ENCODE results near the gene UBXN4. TPM values are rescaled to one million over a fixed set of nuclear protein-coding genes. Genes with fewer than 3 reads are reported as not detected.

The UBXN4 gene
- total and polyA plus RNA-seq, 2 donors (not counting 1 experiment from before 2014, with no cell fraction given): 78.8 to 108 TPM

DNA sequence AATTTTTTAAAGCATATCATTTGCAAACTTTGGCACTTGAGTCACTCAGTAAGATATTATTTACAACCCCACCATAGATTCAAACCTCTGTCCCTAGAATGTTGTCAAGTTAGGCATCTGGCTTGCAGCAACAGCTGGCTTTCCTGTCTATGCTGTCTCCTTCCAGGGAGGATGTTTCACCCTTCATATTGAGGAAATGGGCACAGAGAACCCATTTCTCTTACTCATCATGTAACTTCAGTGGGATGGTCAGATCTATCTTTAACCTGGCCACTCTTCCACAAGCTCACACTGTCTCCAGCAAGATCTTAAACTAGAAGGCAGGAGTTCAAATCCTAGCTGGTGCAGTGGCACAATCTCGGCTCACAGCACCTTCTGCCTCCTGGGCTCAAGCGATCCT lies 79.5 kb downstream of the UBXN4 start:
- Histone ChIP-seq H3K36me3 (ENCODE audit: control insufficient read depth, insufficient read depth, low read length) (no peaks in the 10 kb centered on the region), H3K4me1 (ENCODE audit: control insufficient read depth, extremely low read depth, insufficient read depth, low read length) (no peaks in the 10 kb centered on the region), H3K4me2 (ENCODE audit: extremely low read depth, insufficient read depth, low read length) (no peak overlapping the region), H3K27me3 (ENCODE audit: control insufficient read depth, insufficient read depth, low read length) (no peaks in the 10 kb centered on the region), H3K9ac (ENCODE audit: insufficient read depth, low read length) (no peak overlapping the region), H3K9me3 (ENCODE audit: control insufficient read depth, insufficient read depth, low read depth, low read length) (no peaks in the 10 kb centered on the region), H3K27ac (ENCODE audit: insufficient read depth, low read length) (no peak overlapping the region), H3K79me2 (ENCODE audit: control insufficient read depth, insufficient read depth, low read length) (no peaks in the 10 kb centered on the region), H3K4me3 (replicated peaks in 1 of 4; ENCODE audit: control extremely low read depth in 1 of 4, insufficient read depth in 1 of 4, low read depth in 3 of 4, low read length in 4 of 4) (no peak overlapping the region), H4K20me1 (ENCODE audit: control insufficient read depth, extremely low read depth, insufficient read depth, low read length) (no peaks in the 10 kb centered on the region), H2AFZ (ENCODE audit: low read length) (no peak overlapping the region)
- DNase-seq (ENCODE audit: low read depth in 2 of 2): no peak
- TF ChIP-seq, protein P1, sequence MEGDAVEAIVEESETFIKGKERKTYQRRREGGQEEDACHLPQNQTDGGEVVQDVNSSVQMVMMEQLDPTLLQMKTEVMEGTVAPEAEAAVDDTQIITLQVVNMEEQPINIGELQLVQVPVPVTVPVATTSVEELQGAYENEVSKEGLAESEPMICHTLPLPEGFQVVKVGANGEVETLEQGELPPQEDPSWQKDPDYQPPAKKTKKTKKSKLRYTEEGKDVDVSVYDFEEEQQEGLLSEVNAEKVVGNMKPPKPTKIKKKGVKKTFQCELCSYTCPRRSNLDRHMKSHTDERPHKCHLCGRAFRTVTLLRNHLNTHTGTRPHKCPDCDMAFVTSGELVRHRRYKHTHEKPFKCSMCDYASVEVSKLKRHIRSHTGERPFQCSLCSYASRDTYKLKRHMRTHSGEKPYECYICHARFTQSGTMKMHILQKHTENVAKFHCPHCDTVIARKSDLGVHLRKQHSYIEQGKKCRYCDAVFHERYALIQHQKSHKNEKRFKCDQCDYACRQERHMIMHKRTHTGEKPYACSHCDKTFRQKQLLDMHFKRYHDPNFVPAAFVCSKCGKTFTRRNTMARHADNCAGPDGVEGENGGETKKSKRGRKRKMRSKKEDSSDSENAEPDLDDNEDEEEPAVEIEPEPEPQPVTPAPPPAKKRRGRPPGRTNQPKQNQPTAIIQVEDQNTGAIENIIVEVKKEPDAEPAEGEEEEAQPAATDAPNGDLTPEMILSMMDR (conservative IDR thresholded peaks at IDR 0.05 in 1 of 2, IDR thresholded peaks at IDR 0.05 in 1 of 2; ENCODE audit: low read depth in 1 of 2, low read length in 2 of 2): no peak
- no peak for TF ChIP-seq EZH2 (IDR thresholded peaks at IDR 0.05; ENCODE audit: low read length, missing control alignments)

- no peaks in the 10 kb centered on the region for H4K20me1 ChIP-seq (ENCODE audit: control insufficient read depth, extremely low read depth, insufficient read depth, low read length)
- H3K27me3 ChIP-seq (ENCODE audit: control insufficient read depth, insufficient read depth, low read length): no peaks in the 10 kb centered on the region
- no peak overlapping the region for H3K4me2 ChIP-seq (ENCODE audit: extremely low read depth, insufficient read depth, low read length)
- H3K4me1 ChIP-seq (ENCODE audit: control insufficient read depth, extremely low read depth, insufficient read depth, low read length): no peaks in the 10 kb centered on the region
- H3K9ac ChIP-seq (ENCODE audit: insufficient read depth, low read length): no peak overlapping the region
- H3K79me2 ChIP-seq (ENCODE audit: control insufficient read depth, insufficient read depth, low read length): no peaks in the 10 kb centered on the region
- no peaks in the 10 kb centered on the region for H3K36me3 ChIP-seq (ENCODE audit: control insufficient read depth, insufficient read depth, low read length)
- no peak overlapping the region for H3K4me3 ChIP-seq (replicated peaks in 1 of 4; ENCODE audit: control extremely low read depth in 1 of 4, insufficient read depth in 1 of 4, low read depth in 3 of 4, low read length in 4 of 4)
- no peak for DNase-seq (ENCODE audit: low read depth in 2 of 2)
- no peak overlapping the region for H3K27ac ChIP-seq (ENCODE audit: insufficient read depth, low read length)
- H3K9me3 ChIP-seq (ENCODE audit: control insufficient read depth, insufficient read depth, low read depth, low read length): no peaks in the 10 kb centered on the region
- no peak for TF ChIP-seq EZH2 (IDR thresholded peaks at IDR 0.05; ENCODE audit: low read length, missing control alignments)
- TF ChIP-seq, protein P1 (conservative IDR thresholded peaks at IDR 0.05 in 1 of 2, IDR thresholded peaks at IDR 0.05 in 1 of 2; ENCODE audit: low read depth in 1 of 2, low read length in 2 of 2): no peak
- no peak overlapping the region for H2AFZ ChIP-seq (ENCODE audit: low read length)
Observed at GRCh38 chr2:135822855-135823254, 81.2 kb downstream of the UBXN4 start.

GRCh38 chr2:135825131-135825530 lies 83.5 kb downstream of the UBXN4 start:
- H4K20me1 ChIP-seq (ENCODE audit: control insufficient read depth, extremely low read depth, insufficient read depth, low read length): no peaks in the 10 kb centered on the region
- H3K27ac ChIP-seq (ENCODE audit: insufficient read depth, low read length): no peak overlapping the region
- no peaks in the 10 kb centered on the region for H3K36me3 ChIP-seq (ENCODE audit: control insufficient read depth, insufficient read depth, low read length)
- TF ChIP-seq, protein P1 (conservative IDR thresholded peaks at IDR 0.05 in 1 of 2, IDR thresholded peaks at IDR 0.05 in 1 of 2; ENCODE audit: low read depth in 1 of 2, low read length in 2 of 2): no peak
- TF ChIP-seq EZH2 (IDR thresholded peaks at IDR 0.05; ENCODE audit: low read length, missing control alignments): no peak
- H3K4me3 ChIP-seq (replicated peaks in 1 of 4; ENCODE audit: control extremely low read depth in 1 of 4, insufficient read depth in 1 of 4, low read depth in 3 of 4, low read length in 4 of 4): no peak overlapping the region
- no peak overlapping the region for H3K9ac ChIP-seq (ENCODE audit: insufficient read depth, low read length)
- H3K27me3 ChIP-seq (ENCODE audit: control insufficient read depth, insufficient read depth, low read length): peaks cover 4% of the 10 kb centered on the region
- no peaks in the 10 kb centered on the region for H3K9me3 ChIP-seq (ENCODE audit: control insufficient read depth, insufficient read depth, low read depth, low read length)
- H3K4me1 ChIP-seq (ENCODE audit: control insufficient read depth, extremely low read depth, insufficient read depth, low read length): no peaks in the 10 kb centered on the region
- H3K4me2 ChIP-seq (ENCODE audit: extremely low read depth, insufficient read depth, low read length): no peak overlapping the region
- H2AFZ ChIP-seq (ENCODE audit: low read length): no peak overlapping the region
- DNase-seq (ENCODE audit: low read depth in 2 of 2): no peak
- no peaks in the 10 kb centered on the region for H3K79me2 ChIP-seq (ENCODE audit: control insufficient read depth, insufficient read depth, low read length)
